Measurements from ENCODE around the gene EMX2. TPM values are rescaled to one million over a fixed set of nuclear protein-coding genes. Genes with fewer than 3 reads are reported as not detected.

Gene EMX2
- total RNA-seq, 2 donors from 2014 or later, result not detected

GRCh38 chr10:117562220-117562619 lies 19.7 kb downstream of the EMX2 start:
- TF ChIP-seq CTCF (IDR thresholded peaks at IDR 0.05) (no peak), POLR2A (IDR thresholded peaks at IDR 0.05) (no peak)
- intact Hi-C loops (cut with DNase I), result no loop called here
- no peak for ATAC-seq
- no peak for DNase-seq
- H3K9me3 ChIP-seq, result no peaks in the 10 kb centered on the region
- WGBS, 2 donors, result 84 to 86% methylated on average over 4 to 7 of the region's 7 CpGs
- H3K4me1 ChIP-seq, result no peaks in the 10 kb centered on the region
- H3K27me3 ChIP-seq, result no peaks in the 10 kb centered on the region
- no peak overlapping the region for H3K27ac ChIP-seq
- H3K4me3 ChIP-seq, result no peak overlapping the region
- H3K36me3 ChIP-seq (replicated peaks in 1 of 2; ENCODE audit: insufficient read depth in 1 of 2, low read depth in 2 of 2), result no peaks in the 10 kb centered on the region

- no peak for DNase-seq
- H3K4me1 ChIP-seq, result no peaks in the 10 kb centered on the region
- TF ChIP-seq CTCF (IDR thresholded peaks at IDR 0.05) (no peak), POLR2A (IDR thresholded peaks at IDR 0.05) (no peak)
- intact Hi-C loops (cut with DNase I), result no loop called here
- no peaks in the 10 kb centered on the region for H3K9me3 ChIP-seq
- no peaks in the 10 kb centered on the region for H3K27me3 ChIP-seq
- no peaks in the 10 kb centered on the region for H3K36me3 ChIP-seq (replicated peaks in 1 of 2; ENCODE audit: insufficient read depth in 1 of 2, low read depth in 2 of 2)
- H3K27ac ChIP-seq, result no peak overlapping the region
- WGBS, 2 donors, result 52 to 66% methylated on average over 9 of the region's 9 CpGs
- ATAC-seq, result no peak
- H3K4me3 ChIP-seq, result no peak overlapping the region
These were observed 20.6 kb downstream of the EMX2 start for GRCh38 chr10:117562896-117563737.

- H3K27me3 ChIP-seq, result no peaks in the 10 kb centered on the region
- intact Hi-C loops (cut with DNase I), result no loop called here
- no peak overlapping the region for H3K4me3 ChIP-seq
- H3K4me1 ChIP-seq, result no peaks in the 10 kb centered on the region
- DNase-seq, result no peak
- ATAC-seq, result no peak
- TF ChIP-seq POLR2A (IDR thresholded peaks at IDR 0.05), result no peak
- TF ChIP-seq CTCF (IDR thresholded peaks at IDR 0.05), result no peak
- no peaks in the 10 kb centered on the region for H3K36me3 ChIP-seq (replicated peaks in 1 of 2; ENCODE audit: insufficient read depth in 1 of 2, low read depth in 2 of 2)
- no peak overlapping the region for H3K27ac ChIP-seq
- WGBS, 2 donors, result 58 to 69% methylated on average over 10 of the region's 10 CpGs
- no peaks in the 10 kb centered on the region for H3K9me3 ChIP-seq
These were observed 21.2 kb downstream of the EMX2 start for GRCh38 chr10:117563780-117564179.

- DNase-seq (no peak), ATAC-seq (no peak)
- H3K27ac ChIP-seq, result no peak overlapping the region
- no peak overlapping the region for H3K4me3 ChIP-seq
- H3K36me3 ChIP-seq (replicated peaks in 1 of 2; ENCODE audit: insufficient read depth in 1 of 2, low read depth in 2 of 2), result no peaks in the 10 kb centered on the region
- intact Hi-C loops (cut with DNase I), result no loop called here
- no peaks in the 10 kb centered on the region for H3K4me1 ChIP-seq
- no peaks in the 10 kb centered on the region for H3K27me3 ChIP-seq
- no peak for TF ChIP-seq CTCF (IDR thresholded peaks at IDR 0.05)
- TF ChIP-seq POLR2A (IDR thresholded peaks at IDR 0.05), result no peak
- 24 to 26% methylated on average over 3 of the region's 3 CpGs for WGBS, 2 donors
- H3K9me3 ChIP-seq, result no peaks in the 10 kb centered on the region
These were observed 22.5 kb downstream of the EMX2 start for GRCh38 chr10:117565068-117565467.

DNA sequence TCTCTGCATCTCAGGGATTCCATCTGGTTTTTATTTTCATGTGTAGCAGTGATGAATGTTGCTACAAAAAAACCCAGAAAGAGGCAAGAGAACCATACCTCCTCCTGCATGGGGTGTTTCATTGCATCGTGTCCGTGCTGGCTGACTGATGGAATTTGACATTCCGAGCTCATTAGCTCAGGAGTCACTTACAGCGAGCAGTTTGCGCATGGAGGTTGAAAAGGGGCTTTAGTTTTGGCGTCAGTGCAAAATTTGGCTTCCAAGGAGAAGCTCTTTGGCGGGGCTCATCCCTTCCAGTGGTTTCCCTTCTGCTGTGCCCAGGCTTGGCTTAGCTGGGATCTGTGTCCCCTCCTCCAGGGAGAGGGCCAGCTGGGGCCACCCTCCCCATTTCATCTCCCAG lies 25.8 kb downstream of the EMX2 start:
- Histone ChIP-seq H3K4me3 (no peak overlapping the region), H3K27me3 (no peaks in the 10 kb centered on the region), H3K4me1 (no peaks in the 10 kb centered on the region), H3K9me3 (no peaks in the 10 kb centered on the region), H3K36me3 (replicated peaks in 1 of 2; ENCODE audit: insufficient read depth in 1 of 2, low read depth in 2 of 2) (no peaks in the 10 kb centered on the region), H3K27ac (no peak overlapping the region)
- ATAC-seq (no peak), DNase-seq (no peak)
- 64% methylated on average over 7 of the region's 7 CpGs for WGBS, 2 donors
- intact Hi-C loops (cut with DNase I), result no loop called here
- TF ChIP-seq CTCF (IDR thresholded peaks at IDR 0.05), result no peak
- TF ChIP-seq POLR2A (IDR thresholded peaks at IDR 0.05), result no peak

Measured in body of pancreas (tissue), 4 donors.